Germinal center (tissue), 1 donor: ENCODE results near the gene NHLRC3.
"Not testable (repeated sequence)": the region's sequence is repeated elsewhere in the genome, so short reads cannot be mapped to it uniquely, and the experiment has no call there.

Experiments used
- DNase-seq: peaks from one replicate; pipeline ENCODE4 v3.0.0; 2012; ENCODE audit warnings: mixed read lengths, low spot score

Gene NHLRC3

GRCh38 chr13:39037880-39038568, at the start of gene NHLRC3, which contains the start of gene PROSER1:
Gene NHLRC3 (plus strand): TSS chr13:39038456. CDS start chr13:39038640, 184 bp downstream.
Gene PROSER1 (minus strand): TSS chr13:39038089. CDS start chr13:39037242, 847 bp downstream.
- DNase-seq = peak; percentile 59

DNA sequence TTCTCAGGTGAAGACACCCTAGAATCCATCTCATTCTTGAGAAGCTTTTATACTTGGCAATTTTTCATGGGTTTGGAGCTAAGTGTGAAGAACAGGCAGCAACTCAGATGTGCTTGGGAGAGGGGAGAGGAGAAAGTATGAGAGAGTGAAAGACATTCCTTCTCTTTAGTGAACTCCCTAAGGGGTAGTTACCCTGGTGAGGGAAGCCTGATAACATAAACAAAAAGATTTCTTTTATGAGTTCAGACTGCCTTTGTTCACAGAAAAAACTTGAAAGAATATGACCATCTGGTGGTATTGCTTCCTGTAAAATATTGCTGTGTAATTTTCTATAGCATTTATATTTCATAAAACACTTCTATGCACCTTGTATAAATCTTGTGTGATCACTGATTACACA, 47.6 kb upstream of the NHLRC3 start, which contains the start of gene STOML3:
TSS of gene STOML3 (minus strand) at position 139 of the 400 bp plus-strand sequence. CDS start at position 29, 110 bp downstream.
- DNase-seq = no peak

DNA sequence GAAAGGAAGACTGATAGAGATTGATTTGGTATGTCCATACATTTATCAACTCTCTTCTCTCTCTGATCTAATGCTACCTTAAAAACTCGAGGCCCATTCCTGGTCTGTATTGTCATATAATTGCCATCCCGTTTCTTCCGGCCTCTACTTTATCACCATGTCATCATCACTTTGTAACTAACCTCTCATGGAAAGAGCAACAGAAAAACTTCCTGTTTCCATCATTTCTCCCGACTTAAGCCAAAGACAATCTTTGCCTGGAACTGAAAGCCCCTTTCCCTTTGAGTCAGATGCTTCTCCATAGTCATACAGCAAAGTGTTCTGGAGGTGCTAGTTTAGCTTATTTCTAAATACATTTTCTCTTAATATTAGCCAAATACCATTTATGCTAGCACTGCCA, 44.9 kb upstream of the NHLRC3 start:
- no peak for DNase-seq

DNA sequence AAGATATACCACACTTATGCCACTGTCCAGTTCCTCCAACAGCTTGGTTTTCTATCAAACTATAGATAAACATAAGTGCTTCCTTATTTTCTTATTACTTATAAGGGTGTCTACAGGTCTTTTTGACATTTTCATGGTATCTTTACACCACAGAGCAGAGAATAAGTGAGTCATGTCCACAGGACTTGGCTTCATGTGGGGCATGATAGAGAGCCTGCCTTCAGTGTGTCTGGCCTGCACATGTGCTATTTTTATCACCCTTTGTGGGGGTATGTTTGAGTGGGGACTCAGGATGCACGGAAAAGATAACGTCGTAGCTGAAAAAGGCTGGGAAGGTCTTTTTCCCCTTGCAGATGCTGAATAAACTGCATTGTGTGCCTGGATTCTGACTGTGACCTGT, 39.5 kb upstream of the NHLRC3 start:
- DNase-seq = no peak

DNA sequence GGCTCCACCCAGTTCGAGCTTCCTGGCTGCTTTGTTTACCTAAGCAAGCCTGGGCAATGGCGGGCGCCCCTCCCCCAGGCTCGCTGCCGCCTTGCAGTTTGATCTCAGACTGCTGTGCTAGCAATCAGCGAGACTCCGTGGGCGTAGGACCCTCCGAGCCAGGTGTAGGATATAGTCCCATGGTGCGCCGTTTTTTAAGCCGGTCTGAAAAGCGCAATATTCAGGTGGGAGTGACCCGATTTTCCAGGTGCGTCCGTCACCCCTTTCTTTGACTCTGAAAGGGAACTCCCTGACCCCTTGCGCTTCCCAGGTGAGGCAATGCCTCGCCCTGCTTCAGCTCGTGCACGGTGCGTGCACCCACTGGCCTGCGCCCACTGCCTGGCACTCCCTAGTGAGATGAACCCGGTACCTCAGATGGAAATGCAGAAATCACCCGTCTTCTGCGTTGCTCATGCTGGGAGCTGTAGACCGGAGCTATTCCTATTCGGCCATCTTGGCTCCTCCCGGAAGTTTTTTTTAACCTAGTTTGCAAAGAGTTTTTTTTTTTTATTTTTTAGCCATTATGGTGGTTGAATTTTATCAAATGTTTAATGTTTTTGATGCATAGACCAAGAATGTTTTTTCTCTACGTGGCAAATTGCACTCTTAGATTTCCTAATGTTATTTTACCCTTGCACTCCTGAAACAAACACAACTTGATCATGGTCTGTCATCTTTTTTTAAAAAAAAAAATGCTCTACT, 31.7 kb upstream of the NHLRC3 start:
- not testable (repeated sequence) for DNase-seq

DNA sequence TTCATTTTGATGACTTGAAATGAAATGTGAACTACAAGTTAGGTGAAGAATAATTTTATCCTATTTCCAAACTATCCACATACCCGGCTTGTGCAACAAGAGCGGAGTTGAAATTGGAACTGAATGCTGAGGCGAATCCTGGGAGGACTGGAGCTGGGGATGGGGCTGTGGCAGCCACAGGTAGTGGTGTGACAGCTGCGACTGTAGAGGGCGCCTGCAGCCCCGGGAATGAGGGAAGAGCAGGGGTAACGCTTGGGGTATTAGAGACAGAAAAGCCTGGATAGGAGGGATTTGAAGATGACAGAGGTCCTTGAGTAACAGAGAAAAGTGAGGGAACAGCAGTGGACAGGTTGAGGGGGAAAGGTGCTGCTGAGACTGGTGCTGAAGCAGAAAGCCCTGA, 25.6 kb upstream of the NHLRC3 start:
- no peak for DNase-seq

DNA sequence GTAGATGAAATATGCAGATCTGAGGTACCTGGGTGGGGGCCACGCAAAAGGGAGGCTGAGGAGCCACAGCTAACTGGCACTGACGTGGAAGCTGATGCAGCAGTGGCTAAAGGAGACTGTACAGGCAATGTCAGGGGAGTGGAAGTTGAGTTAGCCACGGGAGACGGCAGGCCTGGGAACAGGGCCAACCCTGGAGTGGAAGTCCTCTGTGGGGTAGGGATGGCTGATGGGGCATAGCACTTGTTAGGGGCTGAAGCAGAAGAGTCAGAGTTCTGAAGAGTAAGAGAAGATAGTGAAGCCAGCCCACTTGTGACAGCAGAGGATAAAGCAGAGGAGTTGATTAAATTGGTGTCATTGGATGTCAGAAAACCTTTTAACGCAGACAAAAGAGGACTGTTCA, 24.8 kb upstream of the NHLRC3 start:
- DNase-seq = no peak

DNA sequence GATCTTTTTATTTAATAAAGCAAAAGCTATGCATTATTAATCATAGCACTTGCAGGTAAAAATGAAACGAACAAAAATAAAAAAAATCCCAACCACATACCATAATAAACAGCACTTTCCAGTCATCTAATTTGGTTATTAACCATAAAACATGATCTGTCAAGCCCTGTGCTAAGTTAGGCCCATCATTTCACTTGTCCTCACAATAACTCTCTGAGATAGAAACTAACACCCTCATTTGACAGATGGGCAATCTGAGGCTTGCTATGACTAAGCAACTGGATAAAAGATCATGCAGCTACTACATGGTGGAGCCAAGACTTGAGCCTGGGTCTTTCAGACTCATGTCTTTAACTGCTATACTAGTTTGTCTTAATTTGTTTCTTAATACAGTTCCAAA, 22.2 kb upstream of the NHLRC3 start:
- no peak for DNase-seq

DNA sequence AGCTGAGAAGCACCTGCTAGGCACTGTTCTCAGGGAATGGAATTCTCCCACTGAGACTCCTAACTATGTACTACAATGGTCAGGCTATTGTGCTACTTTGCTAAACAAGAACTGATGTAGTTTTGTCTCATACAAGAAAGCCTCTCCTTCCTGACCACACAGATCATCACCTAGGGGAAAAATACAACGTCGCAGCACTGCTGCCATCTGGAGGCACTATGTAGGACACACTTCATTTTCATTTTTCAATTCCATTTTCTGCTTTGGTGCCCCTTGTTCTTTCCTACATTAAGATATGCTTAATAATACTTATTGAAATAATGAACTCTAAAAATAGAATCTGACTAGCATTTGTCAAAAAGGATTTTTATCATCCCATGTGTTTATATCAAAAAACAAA, 21.5 kb upstream of the NHLRC3 start:
- peak; percentile 24 for DNase-seq

DNA sequence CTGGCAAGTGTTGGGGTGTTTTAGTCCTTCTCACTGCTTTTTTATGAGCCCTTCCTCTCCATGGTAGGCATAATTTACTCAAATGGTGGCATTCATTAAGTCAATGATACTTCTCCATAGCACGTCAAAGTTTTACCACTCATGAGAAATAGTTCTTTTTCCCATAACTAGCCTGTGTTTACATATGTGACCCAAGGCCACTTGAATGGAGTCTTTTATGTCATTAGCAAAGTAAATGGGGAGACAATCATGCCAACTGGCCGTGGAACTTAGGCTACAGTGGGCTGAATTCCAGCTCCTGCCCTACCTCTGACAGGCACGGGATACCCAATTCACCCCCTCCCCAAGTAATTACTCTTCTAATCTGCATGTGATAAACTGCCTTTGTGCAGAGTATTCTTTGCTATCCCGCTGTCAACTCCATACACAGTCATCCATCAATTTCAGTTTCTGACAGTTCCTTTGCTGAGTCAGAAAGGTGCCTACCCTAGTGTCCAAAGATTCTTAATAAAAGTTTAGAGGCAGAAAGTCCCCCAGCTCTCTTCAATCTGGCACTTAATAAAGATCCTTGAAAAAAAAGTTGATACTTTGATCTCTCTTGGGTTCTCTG, 17.3 kb upstream of the NHLRC3 start:
- DNase-seq = no peak

DNA sequence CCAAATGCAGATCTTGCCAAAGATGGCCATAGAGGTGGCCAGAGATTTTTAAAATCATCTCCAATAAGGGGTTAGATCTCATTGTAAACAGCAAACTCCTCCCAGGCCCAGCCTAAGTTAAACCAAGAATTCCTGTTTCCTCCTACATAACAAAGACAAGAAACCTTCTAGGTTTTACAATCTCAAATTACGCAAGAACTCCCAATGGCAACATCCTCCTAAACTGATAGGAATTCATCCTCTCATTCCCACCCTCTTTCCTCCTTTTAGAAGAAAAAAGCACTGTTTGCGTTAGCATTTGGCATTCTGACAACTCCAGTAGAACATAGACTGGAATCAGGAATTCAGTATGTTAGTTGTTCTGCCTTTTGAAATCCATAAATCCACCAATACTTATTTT, 14.9 kb upstream of the NHLRC3 start:
- no peak for DNase-seq

GRCh38 chr13:39023761-39024160, 14.5 kb upstream of the NHLRC3 start:
- DNase-seq = no peak

DNA sequence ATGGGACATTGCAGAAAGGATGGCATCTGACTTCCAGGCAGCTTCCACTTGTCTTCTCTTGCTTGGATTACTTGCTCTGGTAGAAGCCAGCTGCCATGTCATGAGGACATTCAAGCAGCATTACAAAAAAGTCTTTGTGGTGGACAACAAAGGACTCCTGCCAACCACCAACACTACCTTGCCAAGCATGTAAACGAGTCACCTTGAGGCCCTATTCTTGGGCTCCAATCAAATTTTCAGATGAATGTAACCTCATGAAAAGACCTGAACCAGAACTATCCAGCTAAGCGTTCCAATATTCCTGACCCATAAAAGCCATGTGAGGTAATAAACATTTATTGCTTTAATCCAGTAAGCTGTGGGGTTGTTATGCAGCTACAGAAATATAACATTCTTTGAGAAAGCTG, 12.8 kb upstream of the NHLRC3 start:
- DNase-seq = no peak

DNA sequence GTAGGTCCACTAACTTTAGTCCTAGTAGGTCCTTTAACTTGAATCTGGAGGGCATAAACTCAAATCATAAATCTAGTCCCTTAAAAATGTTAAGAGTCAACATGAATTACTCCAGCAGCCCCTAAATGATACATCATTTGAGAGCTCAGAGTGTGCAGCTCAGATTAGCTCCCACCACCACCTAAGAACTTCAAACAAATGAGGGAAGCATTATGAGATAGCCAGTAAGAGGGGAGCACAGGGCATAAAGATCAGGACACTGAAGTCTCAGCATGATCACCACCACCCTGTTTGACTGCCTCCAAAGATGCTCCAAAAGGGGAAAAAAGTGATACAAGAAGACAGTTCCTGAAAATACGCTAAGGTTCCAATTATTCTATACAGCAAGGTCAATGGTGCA, 6.1 kb upstream of the NHLRC3 start:
- DNase-seq = no peak

DNA sequence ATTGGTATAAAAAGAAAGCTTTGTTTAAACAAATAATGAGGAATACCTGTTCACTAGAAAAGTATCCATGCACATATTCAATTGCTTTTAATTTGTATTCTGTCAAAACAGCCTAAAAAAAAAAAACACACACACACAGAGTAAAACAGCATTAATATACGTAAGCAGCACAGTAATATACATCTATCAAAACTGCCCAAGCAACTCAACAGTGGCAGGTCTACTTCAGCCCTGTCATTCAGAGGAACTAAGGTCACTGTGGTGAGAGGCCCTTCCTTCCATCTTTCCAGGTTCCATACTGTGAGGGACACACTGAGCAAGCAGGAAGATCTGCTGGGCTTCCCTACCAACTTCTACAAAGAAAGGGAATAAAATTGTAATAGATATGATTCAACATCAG, 4.2 kb upstream of the NHLRC3 start:
- no peak for DNase-seq

- no peak for DNase-seq
These were observed 3.1 kb upstream of the NHLRC3 start for GRCh38 chr13:39035204-39035603.

- DNase-seq = no peak
These were observed 2.5 kb upstream of the NHLRC3 start for GRCh38 chr13:39035799-39036198.

- DNase-seq = no peak
These were observed 2.0 kb upstream of the NHLRC3 start for GRCh38 chr13:39036212-39036611.

GRCh38 chr13:39037410-39037879, 811 bp upstream of the NHLRC3 start:
- DNase-seq = no peak

GRCh38 chr13:39038569-39039030, 344 bp downstream of the NHLRC3 start:
- DNase-seq = peak; percentile 13

GRCh38 chr13:39039041-39039440, 785 bp downstream of the NHLRC3 start:
- no peak for DNase-seq

DNA sequence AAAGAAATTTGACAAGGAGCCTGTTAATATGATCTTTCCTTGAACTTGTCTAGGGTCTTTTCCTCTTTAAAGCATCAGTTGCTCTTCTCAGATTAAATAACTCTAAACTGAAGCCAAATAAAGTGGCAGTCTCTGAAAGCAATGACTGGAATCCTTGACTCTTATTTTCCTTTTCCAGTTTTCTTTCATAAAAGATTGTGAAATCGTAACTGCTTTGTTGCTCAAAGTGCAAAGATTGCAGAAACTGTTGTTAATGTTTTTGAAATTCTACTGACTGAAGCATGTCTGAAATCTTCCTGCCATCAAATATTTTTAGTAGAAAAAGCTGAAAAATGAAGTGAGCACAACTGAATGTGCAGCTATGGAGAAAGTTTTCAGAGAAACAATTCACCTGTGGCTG, 1.9 kb downstream of the NHLRC3 start:
- DNase-seq = no peak

GRCh38 chr13:39044536-39044935, 6.3 kb downstream of the NHLRC3 start:
- DNase-seq = no peak
